ENCODE results near the gene PMFBP1. TPM values are rescaled to one million over a fixed set of nuclear protein-coding genes. Genes with fewer than 3 reads are reported as not detected.

Gene PMFBP1
- total RNA-seq, 1 donor from 2014 or later: 1.1 TPM

DNA sequence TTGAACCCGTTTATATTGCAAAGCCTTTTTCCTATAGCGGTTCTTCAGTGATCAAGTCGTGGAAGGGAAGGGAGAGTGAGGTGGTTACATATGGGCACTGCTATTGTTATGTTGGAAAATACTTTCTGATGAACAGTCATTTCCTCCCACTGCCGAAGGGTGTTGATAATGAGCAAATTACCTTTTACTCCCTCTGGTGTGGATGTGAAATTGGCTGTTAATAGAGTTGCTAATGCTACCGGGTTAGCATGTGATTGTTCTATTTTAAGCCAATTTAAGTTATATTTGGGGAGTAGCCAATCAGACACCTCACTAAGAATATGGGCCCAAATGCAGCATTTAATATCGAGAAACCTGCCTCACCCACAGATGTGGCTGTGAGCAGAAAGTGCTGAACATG is 15.6 kb upstream of the PMFBP1 start:
- intact Hi-C loops (cut with micrococcal nuclease): no loop called here

DNA sequence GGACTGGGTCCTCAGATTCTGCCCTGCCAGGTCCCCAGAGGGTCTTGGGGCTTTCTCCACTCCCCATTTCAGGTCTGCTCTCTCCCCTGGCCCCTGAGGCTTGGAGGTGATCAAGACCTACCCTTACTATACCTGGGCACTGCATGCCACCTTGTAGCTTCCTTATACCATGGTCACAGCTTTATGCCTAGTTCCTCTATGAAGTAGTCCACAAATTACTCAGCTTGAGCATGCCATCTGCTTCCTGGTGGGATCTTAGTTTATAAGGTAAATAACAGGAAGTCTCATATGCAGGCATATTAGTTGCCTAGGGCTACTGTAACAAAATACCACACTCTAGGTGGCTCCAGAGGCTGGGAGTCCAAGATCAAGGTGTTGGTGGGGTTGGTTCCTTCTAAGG is 11.0 kb upstream of the PMFBP1 start:
- intact Hi-C loops (cut with micrococcal nuclease): no loop called here

DNA sequence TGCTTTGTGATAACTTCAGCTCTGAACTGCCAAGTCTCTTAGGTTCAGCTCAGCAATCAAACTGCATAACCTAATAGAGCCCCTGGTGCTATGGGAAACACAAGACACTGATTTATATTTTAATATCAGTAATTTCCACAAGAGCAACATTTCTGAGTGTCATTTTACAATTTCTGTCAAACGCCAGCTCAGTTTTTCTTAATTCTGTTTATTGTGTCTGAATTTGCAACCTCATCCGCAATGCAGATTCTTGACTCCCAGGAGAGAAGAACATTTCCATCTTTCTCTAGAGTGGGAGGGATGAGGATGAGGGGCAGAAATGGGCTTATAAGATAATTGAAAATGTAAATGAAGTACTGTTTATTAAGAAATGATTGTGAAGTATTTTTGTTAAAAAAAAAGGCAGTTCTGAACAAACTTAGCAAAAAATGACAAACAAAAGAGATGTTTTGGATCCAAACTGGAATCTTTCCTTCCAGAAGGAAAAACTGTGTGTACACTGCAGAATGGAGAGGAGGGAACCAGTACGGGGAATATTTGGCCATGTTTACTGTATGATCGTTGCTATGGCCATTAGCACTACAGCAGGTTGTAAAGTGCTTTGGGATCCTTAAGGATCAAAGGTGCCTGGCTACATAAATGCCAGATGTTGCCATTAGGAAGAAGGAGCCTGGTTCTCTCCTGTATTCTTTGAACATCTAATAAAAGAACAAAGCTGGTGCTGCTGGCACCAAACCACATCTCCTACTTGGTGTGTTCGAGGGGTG is 7.4 kb upstream of the PMFBP1 start:
- intact Hi-C loops (cut with micrococcal nuclease): no loop called here

DNA sequence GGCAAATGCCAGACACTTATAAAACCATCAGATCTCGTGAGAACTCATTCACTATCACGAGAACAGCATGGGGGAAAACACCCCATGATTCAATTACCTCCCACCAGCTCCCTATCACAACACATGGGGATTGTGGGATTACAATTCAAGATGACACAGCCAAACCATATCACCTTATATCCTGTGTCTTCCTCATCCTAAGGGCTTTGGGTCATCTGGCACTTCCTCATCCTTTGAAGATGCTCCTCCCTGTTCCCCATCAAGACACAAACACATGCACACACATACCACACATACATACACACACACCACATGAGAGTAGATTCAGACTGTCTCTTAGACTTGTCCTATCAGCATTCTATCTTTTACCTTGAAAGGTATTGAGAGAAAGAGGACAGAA is 2.8 kb upstream of the PMFBP1 start:
- intact Hi-C loops (cut with micrococcal nuclease): no loop called here

DNA sequence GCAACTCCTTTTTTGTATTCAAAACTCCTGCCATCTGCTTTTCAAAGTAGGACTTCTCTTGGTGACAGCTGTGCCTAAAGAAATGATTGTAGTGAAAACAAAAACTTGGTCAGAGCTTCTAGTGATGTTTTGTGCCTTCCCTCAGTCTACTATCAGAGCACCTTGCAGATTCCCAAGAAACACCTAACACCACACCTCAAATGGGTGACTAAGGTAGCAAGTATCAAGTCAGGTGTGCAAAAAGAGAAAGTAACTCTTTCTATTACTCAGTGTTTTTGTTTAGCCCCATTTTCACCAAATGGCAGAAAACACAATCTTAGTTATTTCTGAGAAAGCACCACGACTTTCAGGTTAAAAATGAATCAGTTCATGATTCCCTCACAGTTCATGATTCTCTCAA is 2.0 kb upstream of the PMFBP1 start:
- intact Hi-C loops (cut with micrococcal nuclease): no loop called here

DNA sequence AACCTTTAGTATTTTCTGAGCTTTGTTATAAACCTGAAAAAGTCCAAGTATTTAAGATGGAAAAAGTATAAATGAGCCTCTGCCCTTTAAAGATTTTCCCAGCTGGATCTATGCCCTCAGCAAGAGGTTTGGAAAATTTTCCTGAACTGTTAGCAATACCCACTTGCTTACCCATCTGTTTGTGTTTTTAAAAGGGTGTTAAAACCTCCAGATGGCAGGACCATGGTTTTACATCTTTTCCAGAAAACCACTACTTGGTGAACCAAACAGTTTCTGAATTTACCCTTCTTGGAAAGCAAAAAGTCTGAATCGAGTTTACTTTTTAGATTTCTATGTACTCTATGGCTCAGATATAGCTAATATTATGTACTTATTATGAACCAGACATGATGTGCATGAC is 719 bp downstream of the PMFBP1 start:
- intact Hi-C loops (cut with micrococcal nuclease): no loop called here

DNA sequence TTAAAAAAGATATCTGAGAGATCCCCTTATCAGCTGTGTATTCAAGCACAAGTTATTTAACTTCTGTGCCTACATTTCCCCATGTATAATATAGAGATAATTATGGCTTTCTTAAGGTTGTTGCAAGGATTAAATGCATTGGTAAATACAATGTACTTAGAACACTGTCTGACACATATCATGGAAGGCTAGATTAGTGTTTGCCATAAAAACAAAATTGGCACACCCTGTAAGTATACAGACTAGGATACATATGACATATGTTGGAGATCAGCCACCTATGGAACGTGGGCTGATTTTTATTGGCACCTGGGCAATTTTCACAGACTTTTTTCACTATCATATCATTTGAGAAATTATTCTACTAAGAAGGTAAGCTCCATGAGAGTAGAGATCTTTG is 2.2 kb downstream of the PMFBP1 start:
- intact Hi-C loops (cut with micrococcal nuclease): no loop called here

DNA sequence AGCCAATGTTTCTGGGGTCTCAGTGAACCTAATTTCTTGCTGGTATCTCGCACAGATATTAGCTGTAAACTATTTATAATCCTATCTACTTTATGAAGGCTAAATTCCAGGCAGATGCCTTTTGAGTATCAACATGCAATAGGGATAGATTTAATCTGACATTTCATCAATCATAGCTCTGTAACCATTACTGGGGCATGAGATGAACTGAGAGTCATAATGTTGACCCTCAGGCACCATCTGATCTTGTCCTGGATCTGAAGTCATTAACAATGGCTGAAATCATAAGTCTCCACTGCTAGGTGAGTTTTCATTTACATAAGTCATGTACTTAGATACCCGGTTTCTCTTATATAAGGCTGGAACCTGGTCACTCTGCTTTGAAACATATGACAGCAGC is 3.6 kb downstream of the PMFBP1 start:
- intact Hi-C loops (cut with micrococcal nuclease): no loop called here

DNA sequence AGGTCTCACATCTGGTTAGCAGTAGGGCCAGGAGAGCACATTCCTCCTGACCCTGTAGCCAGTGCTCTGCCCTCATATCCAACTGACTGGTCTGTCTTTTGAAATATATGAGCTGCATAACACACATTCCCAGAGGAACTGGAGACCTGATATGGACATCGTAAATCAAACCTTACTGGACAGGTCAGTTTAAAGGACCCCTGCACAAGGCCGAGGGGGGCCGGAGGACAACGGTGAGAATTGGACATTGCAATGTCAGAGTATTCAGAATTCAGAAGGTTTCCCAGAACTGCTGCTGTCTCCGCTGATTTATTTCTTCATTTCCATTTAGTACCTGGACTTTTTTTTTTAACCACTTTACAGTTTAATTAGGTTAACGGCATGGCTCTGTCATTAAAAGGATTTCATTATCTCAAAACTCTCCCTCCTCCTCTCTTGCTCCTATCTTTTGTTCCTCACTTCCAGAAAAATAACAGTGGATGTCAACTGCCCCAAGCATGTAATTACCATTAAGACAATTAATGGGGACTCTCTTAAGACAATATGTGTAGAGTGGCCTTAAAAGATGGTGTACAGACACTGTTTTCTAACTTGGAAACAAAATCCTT is 4.9 kb downstream of the PMFBP1 start:
- intact Hi-C loops (cut with micrococcal nuclease): no loop called here

DNA sequence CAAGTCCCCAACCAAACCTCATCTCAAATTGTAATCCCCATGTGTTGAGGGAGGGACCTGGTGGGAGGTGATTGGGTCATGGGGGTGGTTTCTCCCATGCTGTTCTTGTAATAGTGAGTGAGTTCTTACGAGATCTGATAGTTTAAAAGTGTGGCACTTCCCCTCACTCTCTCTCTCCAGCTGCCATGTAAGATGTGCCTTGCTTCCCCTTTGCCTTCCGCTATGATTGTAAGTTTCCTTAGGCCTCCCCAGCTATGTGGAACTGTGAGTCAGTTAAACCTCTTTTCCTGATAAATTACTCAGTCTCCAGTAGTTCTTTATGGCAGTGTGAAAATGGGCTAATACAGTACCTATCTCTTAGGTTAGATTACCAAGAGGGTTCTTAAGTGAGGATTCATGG is 5.8 kb downstream of the PMFBP1 start:
- intact Hi-C loops (cut with micrococcal nuclease): no loop called here

DNA sequence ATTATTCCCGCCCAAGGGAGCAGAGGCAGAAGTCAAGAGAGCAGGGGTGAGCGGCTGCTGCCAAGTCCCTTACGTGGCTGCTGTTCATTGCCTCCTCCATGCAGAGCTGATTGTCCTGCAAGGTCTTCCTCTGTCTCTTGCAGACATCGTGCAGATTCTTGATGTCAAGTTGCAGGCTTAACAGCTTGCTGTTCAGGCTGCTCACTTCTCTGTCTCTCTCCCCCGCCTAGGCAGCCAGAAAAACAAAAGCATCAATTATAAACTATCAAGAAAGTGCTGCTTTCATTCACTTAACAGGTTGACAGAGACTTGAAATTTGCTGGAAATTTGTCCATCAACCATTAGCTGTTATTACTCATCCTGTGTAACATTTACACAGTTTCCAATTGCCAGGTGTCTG is 7.3 kb downstream of the PMFBP1 start:
- intact Hi-C loops (cut with micrococcal nuclease): no loop called here

DNA sequence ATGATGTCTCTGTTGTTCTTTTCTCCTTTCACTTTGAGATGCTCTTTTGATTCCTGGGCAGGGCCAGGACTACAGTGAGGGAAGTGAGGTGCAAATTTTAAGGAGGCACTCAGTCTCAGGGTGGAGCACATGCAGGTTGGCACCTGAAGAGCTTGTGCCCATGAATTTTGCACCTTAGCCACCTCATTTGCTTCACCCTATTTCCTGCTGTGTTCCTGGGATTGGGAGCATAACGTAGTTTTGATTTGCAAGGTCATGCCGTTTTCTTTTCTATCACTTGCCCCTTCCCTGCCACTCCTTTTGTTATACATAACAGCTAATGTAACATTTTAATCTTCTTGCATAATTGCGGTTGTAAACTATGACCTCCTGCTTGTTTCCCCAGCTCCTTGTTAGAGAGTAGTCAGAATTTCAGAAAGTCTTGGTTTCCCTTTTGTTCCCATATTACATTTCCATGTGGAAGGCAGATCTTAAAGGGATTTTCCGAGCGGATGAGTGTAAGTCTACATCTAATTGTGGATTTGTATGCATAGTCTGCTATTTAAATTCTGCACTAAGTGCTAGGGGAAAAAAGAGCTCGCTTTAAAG is 9.8 kb downstream of the PMFBP1 start:
- intact Hi-C loops (cut with micrococcal nuclease): no loop called here

DNA sequence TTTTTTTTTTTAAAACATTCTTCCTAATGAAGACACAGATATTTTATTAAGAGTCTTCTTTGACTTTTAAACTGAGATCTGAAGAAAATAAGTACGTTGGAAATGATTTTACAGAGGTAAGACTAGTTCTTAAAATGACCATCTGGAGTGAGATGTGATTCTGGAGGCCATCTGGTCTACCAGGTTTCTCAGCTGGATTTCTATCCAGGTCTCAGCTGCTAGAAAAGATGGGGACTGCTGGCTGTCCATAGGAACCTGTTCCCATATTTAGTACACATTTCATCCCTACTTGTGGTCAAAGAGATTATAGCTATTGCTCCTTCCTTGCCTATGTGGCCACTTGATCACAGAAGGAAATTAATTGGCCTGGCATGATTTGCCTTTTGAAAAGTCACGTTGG is 12.2 kb downstream of the PMFBP1 start:
- intact Hi-C loops (cut with micrococcal nuclease): no loop called here

DNA sequence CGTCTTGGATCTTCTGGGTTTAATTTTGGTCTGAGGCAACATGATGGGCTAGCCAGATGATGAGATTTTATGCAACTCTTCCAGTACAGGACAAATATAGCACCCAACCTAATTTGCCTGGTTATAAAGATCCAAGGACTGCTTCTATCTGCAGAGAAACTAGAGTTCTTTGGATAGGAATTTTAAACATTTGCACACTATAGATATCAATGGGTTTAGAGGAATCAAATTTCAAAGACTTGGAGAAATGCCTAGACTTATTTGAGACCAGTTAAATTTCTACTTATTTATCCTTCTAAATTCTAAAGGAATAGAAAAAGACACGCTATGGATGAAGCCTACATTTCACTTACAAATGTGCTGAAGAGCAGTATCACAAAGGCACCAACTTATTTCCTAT is 12.6 kb downstream of the PMFBP1 start:
- intact Hi-C loops (cut with micrococcal nuclease): no loop called here

DNA sequence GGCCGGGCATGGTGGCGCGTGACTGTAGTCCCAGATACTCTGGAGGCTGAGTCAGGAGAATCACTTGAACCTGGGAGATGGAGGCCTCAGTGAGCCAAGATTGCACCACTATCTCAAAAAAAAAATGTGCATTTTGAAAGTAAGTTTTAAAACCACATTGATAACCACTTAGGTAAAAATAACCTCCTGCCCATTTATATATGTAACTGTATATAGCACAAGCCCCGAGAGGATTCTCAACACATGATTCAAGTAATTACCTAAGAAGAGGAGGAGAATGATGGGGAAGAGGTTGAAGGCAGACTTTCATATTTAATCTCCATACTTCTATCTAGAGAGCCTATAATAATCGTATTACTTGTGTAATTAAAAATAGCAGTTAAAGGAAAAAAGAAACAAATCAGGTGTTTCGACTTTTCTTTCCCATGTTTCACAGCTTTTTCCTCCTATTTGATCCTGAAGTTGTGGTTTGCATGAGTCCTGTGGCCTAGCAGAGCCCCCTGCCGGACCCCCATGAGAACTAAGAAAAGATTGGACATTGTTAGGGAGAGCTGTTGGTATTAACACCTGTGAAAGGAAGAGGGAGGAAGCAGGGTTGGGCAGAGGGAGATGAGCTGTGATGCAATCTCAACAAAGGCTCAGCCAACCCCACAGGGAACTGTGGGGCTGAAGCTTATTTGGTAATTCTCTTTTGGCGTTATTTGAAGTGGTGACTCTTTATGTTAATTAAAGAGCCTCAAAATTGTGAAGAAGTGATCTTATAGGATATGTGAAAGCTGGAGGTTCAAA is 22.1 kb downstream of the PMFBP1 start:
- intact Hi-C loops (cut with micrococcal nuclease): no loop called here

DNA sequence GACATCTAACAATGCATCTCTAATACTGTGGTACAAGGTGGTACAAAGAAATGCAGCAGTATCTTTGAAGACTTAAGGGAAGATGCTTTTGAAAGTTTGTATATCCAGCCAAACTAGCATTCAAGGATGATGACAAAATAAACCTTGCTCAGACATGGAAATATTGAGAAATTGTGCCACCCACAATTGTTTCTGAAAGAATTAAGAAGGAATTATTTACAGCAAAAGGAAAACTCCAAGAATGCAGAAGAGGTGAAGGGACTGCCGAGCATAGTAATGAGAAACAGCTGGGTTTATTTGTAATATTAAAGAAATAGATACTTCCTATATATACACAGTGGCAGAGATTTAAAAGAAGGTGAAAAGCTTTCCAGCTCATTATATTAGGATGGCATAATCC is 29.5 kb downstream of the PMFBP1 start:
- intact Hi-C loops (cut with micrococcal nuclease): no loop called here

DNA sequence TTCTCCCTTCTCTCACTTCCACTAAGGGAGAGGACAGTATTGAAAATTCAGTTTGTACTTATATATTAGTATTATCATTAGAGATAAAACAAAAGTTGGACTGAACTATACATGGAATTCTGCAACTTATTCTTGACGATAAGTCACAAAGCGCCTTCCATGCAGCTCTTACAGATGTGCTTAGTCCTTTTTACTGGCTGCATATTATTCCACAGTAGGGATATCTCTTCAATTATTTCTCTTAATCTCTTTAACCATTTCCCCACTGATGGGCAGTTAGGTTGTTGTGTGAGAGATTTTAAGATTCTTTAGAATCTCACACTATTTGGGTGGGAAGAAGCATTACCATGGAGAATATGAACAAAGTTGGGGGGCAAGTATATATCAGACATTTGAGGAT is 32.0 kb downstream of the PMFBP1 start:
- intact Hi-C loops (cut with micrococcal nuclease): no loop called here

DNA sequence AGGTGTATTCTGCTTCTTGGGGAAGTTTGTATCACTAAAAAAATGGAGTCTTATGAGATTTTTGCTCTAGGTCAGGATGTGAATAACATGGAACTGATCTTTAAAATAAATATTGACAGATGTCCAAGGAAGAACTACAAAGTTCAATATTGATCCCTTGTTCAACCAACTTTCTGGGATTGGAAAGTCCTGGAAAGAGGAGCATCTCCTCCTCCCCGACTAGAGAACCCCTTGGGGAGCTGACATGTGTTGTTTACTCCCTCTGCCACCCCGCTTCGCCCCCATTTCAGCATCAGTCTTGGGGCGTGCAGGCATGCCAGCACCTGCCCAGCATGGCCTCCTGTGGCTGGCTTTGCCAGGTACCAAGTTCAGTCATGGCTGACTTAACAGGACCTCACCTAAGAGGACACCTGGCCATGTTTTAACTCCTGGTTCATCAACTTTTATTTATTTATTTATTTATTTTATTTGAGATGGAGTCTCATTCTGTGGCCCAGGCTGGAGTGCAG is 33.8 kb downstream of the PMFBP1 start:
- intact Hi-C loops (cut with micrococcal nuclease): no loop called here

DNA sequence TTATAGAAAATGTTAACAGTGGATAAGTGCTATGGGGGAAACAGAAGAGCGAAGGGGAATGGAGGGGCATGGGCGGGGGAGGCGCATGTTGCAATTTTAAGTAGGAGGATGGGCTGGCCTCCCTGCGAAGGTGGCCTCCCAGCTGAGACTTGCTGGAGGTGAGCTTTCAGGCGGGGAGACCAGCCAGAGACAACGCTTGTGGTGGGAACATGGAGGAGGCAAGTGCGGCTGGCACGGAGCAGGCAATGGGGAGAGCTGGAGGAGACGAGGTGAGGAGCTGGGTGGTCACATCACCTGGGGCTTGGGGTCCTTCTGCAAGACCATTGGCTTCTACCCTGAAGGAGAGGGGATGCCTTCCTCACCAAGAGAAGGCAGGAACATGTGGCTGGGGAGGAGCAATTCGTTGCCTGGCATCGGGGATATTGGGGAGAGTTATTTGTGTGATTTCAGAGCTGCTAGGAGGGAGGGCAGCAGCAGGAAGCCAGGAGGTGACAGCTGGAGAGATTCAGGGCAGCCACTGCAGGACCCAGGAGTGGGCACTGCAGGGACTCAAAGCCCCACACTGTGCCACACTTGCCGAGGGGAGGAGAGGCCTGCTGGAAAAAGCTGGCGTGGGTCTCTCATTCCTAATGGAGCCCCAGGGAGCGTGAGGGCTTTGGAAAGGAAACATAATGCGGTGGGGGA is 34.4 kb downstream of the PMFBP1 start:
- intact Hi-C loops (cut with micrococcal nuclease): no loop called here

DNA sequence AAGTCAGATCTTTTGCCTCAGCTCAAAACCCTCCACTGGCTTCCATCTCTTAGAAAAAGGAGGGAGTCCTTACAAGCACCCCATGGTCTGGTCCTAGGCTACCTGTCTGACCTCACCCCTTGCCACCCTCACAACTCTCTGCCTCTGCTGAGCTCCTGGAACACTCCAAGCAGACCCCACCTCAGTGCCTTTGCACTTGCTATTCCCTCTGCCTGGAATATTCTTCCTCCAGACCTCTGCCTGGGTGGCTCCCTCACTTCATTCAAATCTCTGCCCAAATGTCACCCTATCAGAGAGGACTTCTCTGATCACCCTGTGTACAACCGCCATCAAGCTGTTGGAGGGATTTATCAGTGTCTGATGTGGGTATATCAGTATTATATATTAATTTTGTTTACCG is 37.4 kb downstream of the PMFBP1 start:
- intact Hi-C loops (cut with micrococcal nuclease): no loop called here

DNA sequence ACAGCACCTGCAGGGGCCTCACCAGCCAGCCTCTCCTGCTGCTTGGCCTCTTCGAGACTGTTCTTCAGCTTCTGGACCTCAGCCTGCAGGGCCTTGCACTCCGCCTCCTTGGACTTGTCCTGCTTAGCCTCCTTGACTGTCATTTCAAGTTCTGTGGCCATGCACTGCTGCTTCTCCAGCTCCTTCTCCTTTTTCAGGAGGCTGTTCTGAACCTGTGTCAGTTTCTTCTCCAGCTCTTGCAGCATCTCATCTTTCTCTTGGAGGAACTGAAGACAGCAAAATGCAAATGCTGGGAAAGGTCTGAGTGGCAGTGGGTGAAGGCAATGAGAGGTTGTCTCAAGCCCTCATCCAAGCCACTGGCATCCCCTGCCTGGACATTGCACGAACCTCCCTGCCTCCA is 39.2 kb downstream of the PMFBP1 start:
- intact Hi-C loops (cut with micrococcal nuclease): no loop called here
